ENCODE results near the gene NR3C2. TPM values are rescaled to one million over a fixed set of nuclear protein-coding genes. Genes with fewer than 3 reads are reported as not detected.

Gene NR3C2
- polyA plus RNA-seq, 1 experiment, result 0.18 TPM

DNA sequence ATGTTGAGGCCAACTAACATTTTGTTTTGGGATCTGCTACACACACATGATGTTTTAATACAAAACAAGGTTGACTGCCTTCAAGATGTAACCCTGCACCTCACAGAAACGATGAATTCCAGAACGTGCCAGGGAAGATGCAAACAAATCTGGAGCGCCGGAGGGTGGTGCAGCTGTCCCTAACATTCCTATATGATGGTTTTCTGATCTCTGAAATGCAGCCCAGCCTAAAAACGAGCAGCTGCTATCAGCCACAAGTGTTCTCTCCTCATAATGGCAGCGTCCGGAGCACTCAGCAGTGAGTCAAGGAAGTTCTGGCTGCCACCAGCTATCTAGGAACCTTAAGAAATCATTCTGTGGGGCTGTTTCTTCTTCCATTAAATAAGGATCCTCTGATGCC lies 333.4 kb downstream of the NR3C2 start:
- Histone ChIP-seq H3K27me3 (ENCODE audit: control insufficient read depth, insufficient read depth, low read length) (no peaks in the 10 kb centered on the region), H3K4me3 (ENCODE audit: low read depth, low read length) (no peak overlapping the region), H3K36me3 (ENCODE audit: control insufficient read depth, insufficient read depth, low read length) (no peaks in the 10 kb centered on the region)
- TF ChIP-seq, protein P1, sequence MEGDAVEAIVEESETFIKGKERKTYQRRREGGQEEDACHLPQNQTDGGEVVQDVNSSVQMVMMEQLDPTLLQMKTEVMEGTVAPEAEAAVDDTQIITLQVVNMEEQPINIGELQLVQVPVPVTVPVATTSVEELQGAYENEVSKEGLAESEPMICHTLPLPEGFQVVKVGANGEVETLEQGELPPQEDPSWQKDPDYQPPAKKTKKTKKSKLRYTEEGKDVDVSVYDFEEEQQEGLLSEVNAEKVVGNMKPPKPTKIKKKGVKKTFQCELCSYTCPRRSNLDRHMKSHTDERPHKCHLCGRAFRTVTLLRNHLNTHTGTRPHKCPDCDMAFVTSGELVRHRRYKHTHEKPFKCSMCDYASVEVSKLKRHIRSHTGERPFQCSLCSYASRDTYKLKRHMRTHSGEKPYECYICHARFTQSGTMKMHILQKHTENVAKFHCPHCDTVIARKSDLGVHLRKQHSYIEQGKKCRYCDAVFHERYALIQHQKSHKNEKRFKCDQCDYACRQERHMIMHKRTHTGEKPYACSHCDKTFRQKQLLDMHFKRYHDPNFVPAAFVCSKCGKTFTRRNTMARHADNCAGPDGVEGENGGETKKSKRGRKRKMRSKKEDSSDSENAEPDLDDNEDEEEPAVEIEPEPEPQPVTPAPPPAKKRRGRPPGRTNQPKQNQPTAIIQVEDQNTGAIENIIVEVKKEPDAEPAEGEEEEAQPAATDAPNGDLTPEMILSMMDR (IDR thresholded peaks at IDR 0.05; ENCODE audit: insufficient read depth, low read depth, low read length), result no peak
- DNase-seq (ENCODE audit: low read depth), result no peak
- ChIA-PET CTCF (no interaction called here), POLR2A (no interaction called here)

DNA sequence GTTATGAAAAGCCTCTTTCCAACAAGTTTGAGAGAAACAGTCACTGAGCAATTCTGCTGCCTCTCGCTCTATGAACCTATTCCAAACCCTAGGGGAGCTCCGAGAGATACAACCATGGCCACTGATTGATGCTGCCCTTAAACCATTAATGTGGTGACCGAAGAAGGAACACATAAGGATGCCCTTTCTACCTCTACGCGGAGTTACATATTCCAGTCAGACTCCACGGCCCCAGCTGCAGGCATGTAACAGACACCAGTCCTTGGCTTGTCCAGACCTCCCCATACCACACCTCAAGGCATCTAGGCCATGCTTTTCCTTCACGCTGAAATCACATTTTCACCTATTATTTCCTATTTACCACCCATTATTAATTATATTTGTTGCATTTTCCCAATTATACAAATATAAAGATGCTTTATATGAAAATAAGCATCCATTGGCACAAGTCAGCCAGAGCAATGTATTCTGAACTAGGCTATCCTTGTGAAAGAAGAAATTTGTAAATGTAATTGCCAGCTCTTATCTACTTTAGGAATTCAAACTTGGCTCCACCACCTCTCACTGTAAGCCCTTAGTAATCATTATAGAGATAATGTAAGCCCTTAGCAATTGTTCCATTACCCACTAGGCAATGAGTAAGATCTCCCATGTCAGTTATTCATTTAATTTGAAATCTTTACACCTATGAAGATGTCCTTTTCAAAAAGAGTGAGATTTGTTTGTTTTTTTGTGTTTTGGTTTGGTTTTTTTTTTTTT lies 338.4 kb downstream of the NR3C2 start:
- TF ChIP-seq, protein P1 (IDR thresholded peaks at IDR 0.05; ENCODE audit: insufficient read depth, low read depth, low read length), result no peak
- no peaks in the 10 kb centered on the region for H3K36me3 ChIP-seq (ENCODE audit: control insufficient read depth, insufficient read depth, low read length)
- no peak for DNase-seq (ENCODE audit: low read depth)
- ChIA-PET CTCF (interaction anchor here (1.1 kb wide), 1 partner anchor 13 kb away, joined by 4 read pairs; no protein-coding TSS in a partner anchor), POLR2A (no interaction called here)
- H3K4me3 ChIP-seq (ENCODE audit: low read depth, low read length), result no peak overlapping the region
- H3K27me3 ChIP-seq (ENCODE audit: control insufficient read depth, insufficient read depth, low read length), result no peaks in the 10 kb centered on the region

DNA sequence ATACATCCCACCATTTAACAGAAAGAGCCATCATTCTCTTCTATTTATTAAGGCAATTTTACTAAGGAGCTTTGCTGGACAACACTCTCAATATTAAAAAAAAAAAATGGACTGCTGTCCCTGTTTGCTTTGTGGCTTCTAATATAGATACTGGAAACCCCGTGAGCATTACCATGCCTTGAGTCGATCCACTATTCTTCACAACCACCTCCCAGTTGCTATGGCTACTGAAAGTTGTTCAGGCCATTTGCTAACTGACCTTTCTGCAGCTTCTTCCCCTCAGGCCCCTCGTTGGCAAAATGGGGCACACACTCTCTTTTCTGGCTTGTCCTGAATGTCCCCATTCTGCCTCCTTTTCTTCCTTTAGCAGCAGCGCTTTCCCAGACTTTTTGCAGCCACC lies 340.4 kb downstream of the NR3C2 start:
- no peaks in the 10 kb centered on the region for H3K36me3 ChIP-seq (ENCODE audit: control insufficient read depth, insufficient read depth, low read length)
- no peak overlapping the region for H3K4me3 ChIP-seq (ENCODE audit: low read depth, low read length)
- DNase-seq (ENCODE audit: low read depth), result no peak
- TF ChIP-seq, protein P1 (IDR thresholded peaks at IDR 0.05; ENCODE audit: insufficient read depth, low read depth, low read length), result no peak
- ChIA-PET CTCF (interaction anchor here (1.1 kb wide), 1 partner anchor 18 kb away, joined by 3 read pairs; no protein-coding TSS in a partner anchor), POLR2A (no interaction called here)
- H3K27me3 ChIP-seq (ENCODE audit: control insufficient read depth, insufficient read depth, low read length), result no peaks in the 10 kb centered on the region

DNA sequence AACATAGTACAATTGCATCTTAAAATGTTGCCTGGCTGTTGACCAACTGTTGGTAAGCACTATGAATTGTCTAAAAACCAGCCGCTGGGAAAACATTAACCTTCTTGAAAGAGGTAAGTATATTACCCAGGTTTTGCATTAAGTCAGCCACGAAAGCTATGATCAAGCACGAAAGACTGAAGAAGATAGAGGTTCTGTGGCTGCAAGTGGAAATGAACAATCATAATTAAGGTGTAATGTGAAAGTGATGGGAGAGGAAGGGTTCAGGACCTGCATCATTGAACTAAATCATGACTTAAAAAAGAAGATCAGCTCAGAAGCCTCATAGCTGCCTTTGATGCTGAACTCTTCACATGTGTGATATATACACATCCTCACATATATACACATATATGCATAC lies 341.0 kb downstream of the NR3C2 start:
- Histone ChIP-seq H3K4me3 (ENCODE audit: low read depth, low read length) (no peak overlapping the region), H3K27me3 (ENCODE audit: control insufficient read depth, insufficient read depth, low read length) (no peaks in the 10 kb centered on the region), H3K36me3 (ENCODE audit: control insufficient read depth, insufficient read depth, low read length) (no peaks in the 10 kb centered on the region)
- no peak for DNase-seq (ENCODE audit: low read depth)
- TF ChIP-seq, protein P1 (IDR thresholded peaks at IDR 0.05; ENCODE audit: insufficient read depth, low read depth, low read length), result no peak
- CTCF ChIA-PET, result interaction anchor here (1.1 kb wide), 1 partner anchor 17 kb away, joined by 3 read pairs; no protein-coding TSS in a partner anchor
- POLR2A ChIA-PET, result no interaction called here

DNA sequence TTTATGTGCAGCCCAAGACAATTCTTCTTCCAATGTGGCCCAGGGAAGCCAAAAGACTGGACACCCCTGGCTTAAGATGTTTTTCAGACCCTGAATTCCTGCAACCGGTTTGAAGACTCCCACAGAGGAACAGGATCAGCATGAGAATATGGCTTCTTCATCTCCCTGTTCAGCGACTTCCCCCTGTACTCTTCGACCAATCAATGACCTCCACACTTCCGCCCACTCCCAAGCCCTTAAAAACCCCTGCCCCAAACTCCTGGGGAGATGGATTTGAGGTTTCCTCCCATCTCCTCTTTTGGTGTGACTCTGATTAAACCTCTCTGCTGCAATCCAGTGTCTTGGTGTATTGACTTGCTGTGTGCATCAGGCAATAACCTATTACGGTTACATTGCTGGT lies 344.4 kb downstream of the NR3C2 start:
- CTCF ChIA-PET, result no interaction called here
- Histone ChIP-seq H3K36me3 (ENCODE audit: control insufficient read depth, insufficient read depth, low read length) (no peaks in the 10 kb centered on the region), H3K27me3 (ENCODE audit: control insufficient read depth, insufficient read depth, low read length) (no peaks in the 10 kb centered on the region), H3K4me3 (ENCODE audit: low read depth, low read length) (no peak overlapping the region)
- no peak for DNase-seq (ENCODE audit: low read depth)
- TF ChIP-seq, protein P1 (IDR thresholded peaks at IDR 0.05; ENCODE audit: insufficient read depth, low read depth, low read length), result no peak
- POLR2A ChIA-PET, result no interaction called here
